GM12872 (cell line): ENCODE data around the gene PRKAR1B.

Source experiments
- CTCF ChIP-seq: IDR thresholded peaks from 3 replicates; pipeline ENCODE4 v1.5.1; 2011; ENCODE audit warnings: low read depth, mild to moderate bottlenecking, low read length, moderate library complexity; ENCODE audit not compliant: insufficient read depth

Gene PRKAR1B

GRCh38 chr7:693280-693679 lies 33.8 kb downstream of the PRKAR1B start:
- TF ChIP-seq CTCF = no peak

GRCh38 chr7:691361-692045 lies 35.6 kb downstream of the PRKAR1B start:
- no peak for TF ChIP-seq CTCF

- no peak for TF ChIP-seq CTCF
Observed at GRCh38 chr7:690478-691360, 36.4 kb downstream of the PRKAR1B start.

- no peak for TF ChIP-seq CTCF
Observed at GRCh38 chr7:685540-685939, 41.5 kb downstream of the PRKAR1B start.

GRCh38 chr7:684416-684815 lies 42.7 kb downstream of the PRKAR1B start:
- TF ChIP-seq CTCF = no peak

- no peak for TF ChIP-seq CTCF
Observed at GRCh38 chr7:683526-684205, 43.4 kb downstream of the PRKAR1B start.

GRCh38 chr7:682810-683209 lies 44.3 kb downstream of the PRKAR1B start:
- no peak for TF ChIP-seq CTCF
